Measurements from ENCODE around the gene CUX1.
A peak's percentile ranks its signal among the peaks of the same experiment; 100 is the strongest.

CUX1 gene

GRCh38 chr7:101896316-101896715 is 78.9 kb downstream of the CUX1 start:
- peak; percentile 77 for DNase-seq (ENCODE audit: low spot score)

DNA sequence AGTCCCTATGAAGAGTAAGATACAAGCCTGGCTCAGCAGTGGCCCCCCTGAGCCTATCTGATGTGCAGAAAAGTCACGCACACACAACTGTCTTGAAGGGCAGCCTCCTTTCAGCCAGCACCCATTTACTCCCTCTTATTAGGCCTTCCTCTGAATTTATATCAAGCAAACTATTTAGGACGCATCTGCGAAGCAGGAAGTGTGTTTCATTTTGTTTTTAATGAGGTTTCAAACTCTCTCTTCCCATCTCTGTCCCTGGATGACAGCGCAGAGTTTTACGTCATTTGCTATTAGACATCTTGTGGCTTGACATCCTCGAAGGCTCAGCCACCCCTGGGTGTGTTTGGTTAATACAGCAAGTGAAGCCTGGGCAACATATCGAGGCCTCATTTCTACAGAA is 79.5 kb downstream of the CUX1 start:
- no peak for DNase-seq (ENCODE audit: low spot score)

- no peak for DNase-seq (ENCODE audit: low spot score)
These were observed 80.7 kb downstream of the CUX1 start for GRCh38 chr7:101898106-101898505.

- no peak for DNase-seq (ENCODE audit: low spot score)
These were observed 82.2 kb downstream of the CUX1 start for GRCh38 chr7:101899616-101900015.

DNA sequence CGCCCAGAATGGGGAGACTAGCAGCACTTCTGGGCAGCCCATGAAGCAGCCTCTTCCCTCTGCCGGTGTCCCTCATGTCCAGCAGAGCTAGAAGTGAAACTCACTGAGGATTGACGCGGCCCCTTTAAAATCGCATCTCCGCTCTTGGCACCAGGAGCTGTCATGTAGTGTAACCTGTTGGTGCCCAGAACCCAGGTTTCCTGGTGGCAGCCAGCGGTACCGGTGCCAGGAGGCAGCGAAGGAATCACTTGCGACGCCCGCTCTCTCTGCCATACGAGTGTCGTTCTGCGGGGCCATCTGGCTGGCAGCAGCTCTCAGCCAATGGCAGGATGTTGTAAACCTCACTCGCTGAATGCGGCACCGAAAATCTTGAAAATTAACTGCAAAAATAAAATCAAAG is 82.7 kb downstream of the CUX1 start:
- DNase-seq (ENCODE audit: low spot score): peak; percentile 98

DNA sequence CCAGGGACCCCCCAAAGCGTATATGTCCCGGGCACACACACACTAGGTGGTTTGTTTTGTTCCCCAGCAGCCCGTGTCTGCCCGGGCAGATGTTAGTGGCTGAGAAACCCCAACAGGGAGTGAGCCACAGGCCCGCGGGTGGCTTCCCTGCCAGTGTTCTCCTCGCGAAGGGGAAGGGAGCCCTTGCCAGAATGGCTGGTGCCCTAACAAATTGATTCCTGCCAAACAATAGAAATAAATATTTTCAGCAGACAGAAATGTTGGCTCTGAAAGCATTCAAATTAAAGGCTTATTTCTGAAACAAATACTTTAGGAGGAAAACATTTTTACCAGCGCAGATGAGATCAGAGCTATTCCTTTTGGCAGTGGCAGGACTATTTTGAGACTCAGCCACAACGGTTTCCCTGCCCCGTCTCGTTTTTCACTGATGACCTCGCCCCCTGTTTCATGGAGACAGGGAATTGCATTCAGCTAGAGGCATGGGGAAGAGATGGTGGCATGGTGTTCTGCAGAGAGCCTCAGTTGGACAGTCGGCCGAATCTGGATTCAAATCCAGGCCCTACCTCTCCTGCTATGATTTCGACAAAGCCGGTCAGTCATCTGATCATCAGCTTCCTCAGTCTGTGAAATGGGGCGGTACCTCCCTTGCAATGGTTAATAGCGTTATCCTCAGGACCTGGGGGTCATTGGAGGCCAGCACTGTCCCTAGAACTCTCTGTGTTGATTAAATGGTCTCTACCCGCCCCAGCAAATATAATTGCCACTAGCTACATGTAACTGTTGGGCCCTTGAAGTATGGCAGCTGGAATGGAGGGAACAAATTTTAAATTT is 84.5 kb downstream of the CUX1 start:
- DNase-seq (ENCODE audit: low spot score): no peak

GRCh38 chr7:101902680-101903514 is 85.5 kb downstream of the CUX1 start:
- no peak for DNase-seq (ENCODE audit: low spot score)

DNA sequence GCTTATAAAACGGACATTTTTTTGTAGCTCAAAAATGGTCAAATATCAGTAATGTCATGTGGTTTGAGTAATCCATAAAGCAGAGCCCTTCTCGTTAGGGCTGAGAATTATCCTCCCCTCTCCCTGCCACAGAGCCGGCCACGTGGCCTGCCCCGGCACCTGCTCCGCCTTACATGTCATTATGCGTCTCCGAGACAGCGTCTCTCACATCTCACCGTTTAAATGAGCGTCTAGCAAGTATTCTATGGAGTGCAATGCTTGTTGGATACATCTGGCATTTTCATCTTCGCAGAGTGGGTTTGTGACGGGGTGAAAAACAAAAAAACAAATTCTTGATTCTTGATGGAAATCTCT is 86.1 kb downstream of the CUX1 start:
- peak; percentile 64 for DNase-seq (ENCODE audit: low spot score)

DNA sequence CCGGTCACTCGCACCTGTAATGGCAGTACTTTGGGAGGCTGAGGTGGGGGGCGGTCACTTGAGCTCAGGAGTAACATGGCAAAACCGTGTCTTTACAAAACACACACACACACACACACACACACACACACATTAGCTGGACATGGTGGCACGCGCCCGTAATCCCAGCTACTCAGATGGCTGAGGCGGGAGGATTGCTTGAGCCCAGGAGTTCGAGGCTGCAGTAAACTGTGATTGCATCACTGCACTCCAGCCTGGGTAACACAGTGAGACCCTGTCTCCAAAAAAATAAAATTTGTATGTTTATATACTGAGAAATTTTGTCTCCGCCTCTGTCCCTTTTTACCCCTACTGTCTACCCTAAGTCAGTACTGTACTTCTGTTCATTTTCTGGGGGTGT is 86.6 kb downstream of the CUX1 start:
- DNase-seq (ENCODE audit: low spot score): no peak

- peak; percentile 94 for DNase-seq (ENCODE audit: low spot score)
These were observed 87.9 kb downstream of the CUX1 start for GRCh38 chr7:101905203-101905865.

DNA sequence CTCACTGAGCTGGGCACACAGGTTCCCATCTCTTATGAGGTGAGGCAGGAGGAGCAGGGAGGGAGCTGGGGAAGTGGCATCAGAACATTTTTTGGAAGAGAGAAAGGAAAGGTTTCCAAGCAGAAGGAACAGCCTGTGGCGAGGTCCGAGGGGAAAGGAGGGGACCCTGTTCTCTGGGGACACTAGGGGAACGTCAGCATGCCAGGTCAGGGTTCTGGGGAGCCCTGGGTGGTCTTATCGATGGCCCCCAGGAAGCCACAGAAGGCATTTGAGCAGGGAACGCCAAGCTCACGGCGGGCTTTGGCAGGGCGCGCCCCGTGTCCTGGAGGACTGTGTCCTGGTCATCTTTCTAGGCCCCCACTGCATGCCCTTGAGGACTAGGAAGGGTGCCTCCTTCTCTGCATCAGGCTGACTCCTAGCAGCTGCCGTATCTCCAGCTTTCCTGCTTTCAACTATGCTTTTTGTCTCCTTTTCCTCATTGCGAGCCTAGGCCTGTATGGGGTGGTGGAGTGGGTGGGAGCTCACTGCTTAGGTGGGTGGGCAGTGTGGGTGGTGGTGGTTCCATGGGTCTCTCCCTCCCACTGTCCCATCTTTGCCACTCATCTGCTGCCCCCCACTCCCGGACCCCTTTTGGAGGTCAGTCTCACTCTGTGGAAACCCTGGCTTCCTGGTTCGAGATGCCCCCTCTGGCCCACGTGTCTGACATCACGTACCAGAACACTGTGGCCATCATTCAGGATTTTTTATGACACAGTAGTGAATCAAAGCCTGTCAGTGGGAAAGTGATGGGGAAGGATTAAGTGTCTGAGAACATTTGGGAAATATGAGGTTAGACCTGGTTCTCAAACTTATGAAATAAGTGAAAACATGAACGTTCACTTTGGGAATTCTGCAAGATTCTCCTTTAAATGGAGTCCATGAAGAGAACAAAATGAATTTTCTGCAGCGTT is 89.1 kb downstream of the CUX1 start:
- DNase-seq (ENCODE audit: low spot score): no peak

GRCh38 chr7:101910991-101911799 is 93.8 kb downstream of the CUX1 start:
- no peak for DNase-seq (ENCODE audit: low spot score)

GRCh38 chr7:101911800-101912715 is 94.6 kb downstream of the CUX1 start:
- no peak for DNase-seq (ENCODE audit: low spot score)

DNA sequence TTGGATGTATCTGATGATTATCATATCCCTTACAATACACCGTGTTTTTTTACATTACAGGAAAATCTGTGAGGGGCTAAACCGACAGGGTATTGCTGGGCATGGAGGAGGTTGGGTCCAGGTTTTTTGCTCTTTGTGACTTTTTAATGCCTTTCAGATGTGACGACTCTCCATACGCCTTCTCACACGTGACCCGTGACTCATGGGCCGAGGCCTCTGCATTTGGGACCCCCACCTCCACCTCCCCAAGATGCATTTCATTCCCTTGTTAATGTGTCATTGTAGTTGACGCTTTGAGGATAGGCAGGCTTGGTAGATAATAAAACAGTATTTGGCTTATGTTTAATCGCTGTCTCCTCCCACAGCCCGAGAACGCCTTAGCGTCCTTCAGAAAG is 95.3 kb downstream of the CUX1 start:
- no peak for DNase-seq (ENCODE audit: low spot score)

- peak; percentile 63 for DNase-seq (ENCODE audit: low spot score)
These were observed 95.9 kb downstream of the CUX1 start for GRCh38 chr7:101913247-101913721.

DNA sequence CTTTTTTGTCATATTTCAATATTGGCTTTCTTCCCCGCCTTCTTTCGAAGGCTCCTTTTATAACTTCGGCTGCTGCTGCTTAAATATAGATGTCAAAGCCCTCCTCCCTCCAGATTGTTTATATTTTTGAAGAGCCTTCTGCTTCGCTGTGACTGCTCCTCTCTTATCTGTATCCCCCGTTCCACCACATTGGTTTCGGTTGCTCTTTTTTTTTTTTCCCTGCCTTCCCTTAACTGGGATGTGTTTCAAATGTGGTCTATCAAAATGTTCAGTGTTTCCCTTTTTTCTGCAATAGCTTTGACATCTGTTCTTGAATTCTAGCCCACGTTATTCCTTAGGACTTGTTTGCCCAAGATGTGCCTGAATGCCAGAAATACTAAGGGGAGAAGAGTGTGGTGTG is 96.4 kb downstream of the CUX1 start:
- DNase-seq (ENCODE audit: low spot score): peak; percentile 72

- DNase-seq (ENCODE audit: low spot score): peak; percentile 97
These were observed 97.6 kb downstream of the CUX1 start for GRCh38 chr7:101915000-101915399.

DNA sequence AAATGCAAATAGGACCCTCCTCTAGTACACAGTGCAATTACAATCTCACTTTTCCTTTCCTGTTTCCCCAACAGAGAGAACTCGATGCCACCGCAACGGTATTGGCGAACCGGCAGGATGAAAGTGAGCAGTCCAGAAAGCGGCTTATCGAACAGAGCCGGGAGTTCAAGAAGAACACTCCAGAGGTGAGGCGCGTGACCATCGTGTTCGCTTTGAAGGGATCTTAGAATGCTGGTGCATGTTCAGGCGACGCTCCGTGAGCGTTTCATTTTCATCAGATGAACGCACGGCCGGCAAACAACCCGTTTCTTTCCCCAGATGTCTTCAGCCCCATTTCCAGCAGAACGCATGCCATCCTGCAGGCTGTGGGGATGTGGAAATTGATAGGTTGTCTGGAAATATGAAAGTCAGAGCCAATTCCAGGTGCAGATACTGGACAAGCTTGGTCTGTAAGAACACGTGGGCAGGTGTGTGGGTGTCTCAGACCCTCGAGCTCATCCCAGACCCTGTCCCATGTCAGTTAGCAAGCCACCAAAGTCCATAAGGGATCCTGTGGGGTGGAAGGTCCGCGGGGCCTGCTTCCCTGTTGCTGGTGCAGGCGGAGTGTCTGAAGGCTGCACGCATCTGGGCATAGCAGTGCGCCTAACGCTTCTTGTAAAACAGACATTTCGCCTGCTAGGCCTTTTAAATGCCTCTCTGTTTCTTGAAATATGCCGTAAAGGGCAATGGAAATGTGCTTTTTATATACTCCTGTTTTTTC is 98.8 kb downstream of the CUX1 start:
- no peak for DNase-seq (ENCODE audit: low spot score)

DNA sequence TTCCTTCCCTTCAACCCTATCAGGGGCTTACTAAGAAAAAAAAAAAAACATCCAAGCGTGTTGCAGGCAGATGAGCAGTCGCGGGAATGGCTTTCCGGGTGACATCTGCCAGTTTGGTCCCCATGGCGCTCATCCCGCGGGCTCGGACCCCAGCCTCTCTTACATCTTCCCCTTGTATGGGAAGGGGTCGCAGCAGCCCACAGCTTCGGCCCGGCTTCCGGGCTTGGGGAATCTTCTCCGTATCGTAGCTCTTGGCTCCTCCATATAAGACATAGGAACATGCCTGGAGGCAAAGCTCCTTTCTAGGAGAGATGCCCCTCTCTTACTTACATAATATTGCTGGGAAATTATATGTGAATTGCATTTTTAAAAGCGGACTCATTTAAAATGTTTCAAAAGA is 99.5 kb downstream of the CUX1 start:
- DNase-seq (ENCODE audit: low spot score): no peak

Measured in cerebellar cortex (tissue), 1 donor.